Neural progenitor cell (in vitro differentiated cells): ENCODE results near the gene SRXN1.

Source experiments
- CTCF ChIP-seq: fragments of 200-600 bp; sonication (generic); IDR thresholded peaks from 2 replicates; pipeline ENCODE4 v1.5.1; 2017; ENCODE audit warnings: antibody characterized with exemption, mild to moderate bottlenecking
- EZH2 ChIP-seq: fragments of 200-600 bp; sonication (generic); IDR thresholded peaks from 2 replicates; pipeline ENCODE4 v1.6.1; 2017; ENCODE audit warnings: antibody characterized with exemption, mild to moderate bottlenecking, moderate library complexity
- EZH2phosphoT487 ChIP-seq: fragments of 200-600 bp; sonication (generic); IDR thresholded peaks from 2 replicates; pipeline ENCODE4 v1.6.1; 2017; ENCODE audit warnings: antibody characterized with exemption

GRCh38 chr20:600736-601135 lies 52.3 kb downstream of the SRXN1 start:
- no peak for TF ChIP-seq EZH2
- no peak for TF ChIP-seq CTCF
- no peak for TF ChIP-seq EZH2phosphoT487
